ENCODE results near the gene GLI3. TPM values are rescaled to one million over a fixed set of nuclear protein-coding genes. Genes with fewer than 3 reads are reported as not detected.

The GLI3 gene
- total RNA-seq, 2 experiments from 2014 or later, result 0.28 to 0.36 TPM

DNA sequence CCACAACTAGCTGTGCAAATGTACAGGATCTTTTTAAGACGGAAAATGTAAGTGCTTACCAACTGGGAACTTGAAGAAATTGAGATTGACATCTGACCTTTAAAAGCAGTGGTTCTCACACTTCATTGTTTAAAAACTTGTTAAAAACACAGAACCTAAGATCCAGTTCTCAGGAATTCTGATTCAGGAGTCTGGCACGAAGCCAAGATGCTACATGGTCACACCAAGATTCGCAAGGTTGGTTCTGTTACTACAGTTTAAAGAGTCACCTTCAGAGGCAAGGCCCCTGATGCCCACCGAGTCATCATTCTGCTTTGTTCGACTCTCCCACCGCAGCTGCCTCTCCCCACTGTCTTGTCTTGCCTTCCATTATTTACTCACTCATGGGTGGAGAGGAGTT is 113.3 kb downstream of the GLI3 start:
- ChIA-PET POLR2A (no interaction called here), CTCF (no interaction called here)
- intact Hi-C loops (cut with DNase I, micrococcal nuclease), result no loop called here
- DNase-seq (no peak), ATAC-seq (ENCODE audit: poor library complexity) (no peak)
- TF ChIP-seq CTCF (IDR thresholded peaks at IDR 0.05), result no peak
- H3K36me3 Mint-ChIP-seq (ENCODE audit: low read depth), result no peaks in the 10 kb centered on the region
- no peak overlapping the region for H3K27ac Mint-ChIP-seq
- H3K4me3 Mint-ChIP-seq, result no peak overlapping the region
- no peaks in the 10 kb centered on the region for H3K9me3 Mint-ChIP-seq
- no peaks in the 10 kb centered on the region for H3K4me1 Mint-ChIP-seq (ENCODE audit: low read depth)
- Histone ChIP-seq H3K27ac (ENCODE audit: low read depth in 1 of 2, low read length in 2 of 2) (no peak overlapping the region), H3K4me3 (ENCODE audit: low read length) (no peak overlapping the region), H3K4me1 (ENCODE audit: insufficient read depth, low read length) (no peaks in the 10 kb centered on the region), H3K27me3 (ENCODE audit: control insufficient read depth in 1 of 2, insufficient read depth in 2 of 2, low read length in 2 of 2) (no peaks in the 10 kb centered on the region), H3K36me3 (ENCODE audit: insufficient read depth, low read length) (no peaks in the 10 kb centered on the region), H3K9me3 (ENCODE audit: control insufficient read depth in 1 of 2, insufficient read depth in 1 of 2, low read length in 2 of 2) (no peaks in the 10 kb centered on the region)
- H3K27me3 Mint-ChIP-seq, result no peaks in the 10 kb centered on the region

- ATAC-seq (ENCODE audit: poor library complexity), result no peak
- H3K27ac ChIP-seq (ENCODE audit: low read depth in 1 of 2, low read length in 2 of 2), result no peak overlapping the region
- H3K36me3 Mint-ChIP-seq (ENCODE audit: low read depth), result no peaks in the 10 kb centered on the region
- no peaks in the 10 kb centered on the region for H3K4me1 ChIP-seq (ENCODE audit: insufficient read depth, low read length)
- no peak overlapping the region for H3K4me3 ChIP-seq (ENCODE audit: low read length)
- no peak for TF ChIP-seq CTCF (IDR thresholded peaks at IDR 0.05)
- ChIA-PET CTCF (no interaction called here), POLR2A (no interaction called here)
- intact Hi-C loops (cut with DNase I, micrococcal nuclease), result no loop called here
- no peak overlapping the region for H3K4me3 Mint-ChIP-seq
- no peaks in the 10 kb centered on the region for H3K27me3 Mint-ChIP-seq
- no peaks in the 10 kb centered on the region for H3K9me3 ChIP-seq (ENCODE audit: control insufficient read depth in 1 of 2, insufficient read depth in 1 of 2, low read length in 2 of 2)
- no peak for DNase-seq
- no peak overlapping the region for H3K27ac Mint-ChIP-seq
- no peaks in the 10 kb centered on the region for H3K4me1 Mint-ChIP-seq (ENCODE audit: low read depth)
- H3K9me3 Mint-ChIP-seq, result no peaks in the 10 kb centered on the region
- no peaks in the 10 kb centered on the region for H3K27me3 ChIP-seq (ENCODE audit: control insufficient read depth in 1 of 2, insufficient read depth in 2 of 2, low read length in 2 of 2)
- no peaks in the 10 kb centered on the region for H3K36me3 ChIP-seq (ENCODE audit: insufficient read depth, low read length)
Measured at GRCh38 chr7:42120191-42120590, 116.8 kb downstream of the GLI3 start.

DNA sequence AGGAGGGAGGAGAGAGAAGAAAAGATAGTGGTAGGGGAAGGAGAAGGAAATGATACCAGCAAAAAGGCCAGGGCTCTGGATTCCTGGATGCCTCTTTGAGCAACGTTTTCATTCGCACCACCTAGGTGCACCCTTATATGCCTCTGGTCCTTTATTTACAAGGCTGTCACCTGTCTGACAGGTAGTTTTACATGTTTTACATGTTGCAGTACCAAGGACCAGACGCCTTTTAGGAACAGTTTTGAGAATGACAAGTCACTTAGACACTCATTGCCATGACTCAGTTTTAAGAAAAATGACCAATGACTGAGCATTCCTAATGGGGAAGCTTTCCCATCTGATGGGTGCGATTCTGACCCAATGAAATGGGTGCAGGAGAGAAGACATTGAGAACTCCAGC is 119.8 kb downstream of the GLI3 start:
- CTCF ChIA-PET, result no interaction called here
- no peak overlapping the region for H3K4me3 ChIP-seq (ENCODE audit: low read length)
- H3K4me1 Mint-ChIP-seq (ENCODE audit: low read depth), result no peaks in the 10 kb centered on the region
- H3K36me3 ChIP-seq (ENCODE audit: insufficient read depth, low read length), result no peaks in the 10 kb centered on the region
- no peaks in the 10 kb centered on the region for H3K9me3 ChIP-seq (ENCODE audit: control insufficient read depth in 1 of 2, insufficient read depth in 1 of 2, low read length in 2 of 2)
- TF ChIP-seq CTCF (IDR thresholded peaks at IDR 0.05), result no peak
- no peaks in the 10 kb centered on the region for H3K27me3 ChIP-seq (ENCODE audit: control insufficient read depth in 1 of 2, insufficient read depth in 2 of 2, low read length in 2 of 2)
- peaks cover 6% of the 10 kb centered on the region for H3K27me3 Mint-ChIP-seq
- H3K27ac Mint-ChIP-seq, result no peak overlapping the region
- H3K4me3 Mint-ChIP-seq, result no peak overlapping the region
- DNase-seq (no peak), ATAC-seq (ENCODE audit: poor library complexity) (no peak)
- H3K36me3 Mint-ChIP-seq (ENCODE audit: low read depth), result no peaks in the 10 kb centered on the region
- H3K4me1 ChIP-seq (ENCODE audit: insufficient read depth, low read length), result no peaks in the 10 kb centered on the region
- H3K9me3 Mint-ChIP-seq, result no peaks in the 10 kb centered on the region
- intact Hi-C loops (cut with DNase I, micrococcal nuclease), result no loop called here
- no peak overlapping the region for H3K27ac ChIP-seq (ENCODE audit: low read depth in 1 of 2, low read length in 2 of 2)
- POLR2A ChIA-PET, result no interaction called here
